D721Med (cell line): Measurements from ENCODE around the gene ACOT11.

Source experiments
- DNase-seq: peaks from one replicate; pipeline ENCODE4 v3.0.0; 2011; ENCODE audit warnings: low spot score; ENCODE audit not compliant: insufficient read length
- FAIRE-seq: peaks from 2 replicates; lab custom pipeline; 2011; peaks lifted over from hg19 to GRCh38; lab: Jason Lieb, UNC
- TF ChIP-seq, protein P1 (sequence below): IDR thresholded peaks from 2 replicates; pipeline ENCODE4 v1.5.1; 2012; ENCODE audit warnings: mild to moderate bottlenecking, control low read depth; ENCODE audit not compliant: insufficient read depth; ENCODE audit errors: missing control alignments

The ACOT11 gene

DNA sequence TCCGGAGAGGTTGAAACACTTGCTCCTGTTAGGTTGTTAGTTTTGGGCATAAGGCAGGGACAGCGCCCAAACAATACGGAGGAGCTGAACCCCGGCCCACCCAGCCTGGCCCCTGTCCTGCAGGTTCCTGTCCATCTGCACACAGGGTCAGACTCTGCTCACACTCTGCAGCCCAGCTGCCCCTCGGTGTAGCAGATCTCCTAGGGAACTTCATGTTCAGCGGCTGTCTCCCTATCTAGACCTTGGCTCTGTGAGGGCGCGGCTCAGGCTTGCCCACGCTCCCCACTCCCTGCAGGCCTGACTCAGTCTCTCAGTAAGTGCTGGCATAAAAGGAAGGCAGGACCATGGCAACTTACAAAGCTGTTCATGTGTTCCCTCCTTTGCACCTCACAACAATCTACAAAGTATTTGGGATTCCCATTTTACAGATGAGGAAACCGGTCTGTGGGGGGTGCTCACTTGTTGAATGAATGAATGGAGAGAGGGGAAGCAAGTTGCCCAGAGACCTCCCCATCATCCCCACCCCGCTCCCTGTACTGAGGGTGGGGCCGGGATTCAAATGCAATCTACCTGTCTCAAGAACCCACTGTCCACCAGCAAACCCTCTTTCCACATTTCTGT is 26.2 kb downstream of the ACOT11 start:
- DNase-seq (no peak), FAIRE-seq (no peak)
- TF ChIP-seq, protein P1, sequence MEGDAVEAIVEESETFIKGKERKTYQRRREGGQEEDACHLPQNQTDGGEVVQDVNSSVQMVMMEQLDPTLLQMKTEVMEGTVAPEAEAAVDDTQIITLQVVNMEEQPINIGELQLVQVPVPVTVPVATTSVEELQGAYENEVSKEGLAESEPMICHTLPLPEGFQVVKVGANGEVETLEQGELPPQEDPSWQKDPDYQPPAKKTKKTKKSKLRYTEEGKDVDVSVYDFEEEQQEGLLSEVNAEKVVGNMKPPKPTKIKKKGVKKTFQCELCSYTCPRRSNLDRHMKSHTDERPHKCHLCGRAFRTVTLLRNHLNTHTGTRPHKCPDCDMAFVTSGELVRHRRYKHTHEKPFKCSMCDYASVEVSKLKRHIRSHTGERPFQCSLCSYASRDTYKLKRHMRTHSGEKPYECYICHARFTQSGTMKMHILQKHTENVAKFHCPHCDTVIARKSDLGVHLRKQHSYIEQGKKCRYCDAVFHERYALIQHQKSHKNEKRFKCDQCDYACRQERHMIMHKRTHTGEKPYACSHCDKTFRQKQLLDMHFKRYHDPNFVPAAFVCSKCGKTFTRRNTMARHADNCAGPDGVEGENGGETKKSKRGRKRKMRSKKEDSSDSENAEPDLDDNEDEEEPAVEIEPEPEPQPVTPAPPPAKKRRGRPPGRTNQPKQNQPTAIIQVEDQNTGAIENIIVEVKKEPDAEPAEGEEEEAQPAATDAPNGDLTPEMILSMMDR = no peak

DNA sequence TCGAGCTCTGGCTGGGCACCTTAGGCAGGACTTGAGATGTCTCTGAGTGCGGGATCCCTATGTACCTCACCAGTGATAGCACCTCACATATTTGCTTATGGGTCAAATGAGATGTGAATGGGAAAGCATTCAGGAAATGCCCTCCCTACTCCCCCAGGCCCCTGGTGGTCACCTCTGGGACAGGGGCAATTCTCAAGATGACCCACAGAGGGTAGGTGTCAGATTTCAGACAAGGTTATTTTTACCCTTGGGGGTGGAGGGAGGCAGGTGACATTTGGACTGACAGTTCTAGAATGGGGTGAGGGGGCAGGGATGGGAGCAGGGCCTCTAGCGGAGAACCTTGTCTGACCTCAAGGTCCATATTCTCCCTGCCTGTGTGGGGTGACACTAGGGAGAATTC is 27.1 kb downstream of the ACOT11 start:
- FAIRE-seq (no peak), DNase-seq (no peak)
- TF ChIP-seq, protein P1 = no peak

DNA sequence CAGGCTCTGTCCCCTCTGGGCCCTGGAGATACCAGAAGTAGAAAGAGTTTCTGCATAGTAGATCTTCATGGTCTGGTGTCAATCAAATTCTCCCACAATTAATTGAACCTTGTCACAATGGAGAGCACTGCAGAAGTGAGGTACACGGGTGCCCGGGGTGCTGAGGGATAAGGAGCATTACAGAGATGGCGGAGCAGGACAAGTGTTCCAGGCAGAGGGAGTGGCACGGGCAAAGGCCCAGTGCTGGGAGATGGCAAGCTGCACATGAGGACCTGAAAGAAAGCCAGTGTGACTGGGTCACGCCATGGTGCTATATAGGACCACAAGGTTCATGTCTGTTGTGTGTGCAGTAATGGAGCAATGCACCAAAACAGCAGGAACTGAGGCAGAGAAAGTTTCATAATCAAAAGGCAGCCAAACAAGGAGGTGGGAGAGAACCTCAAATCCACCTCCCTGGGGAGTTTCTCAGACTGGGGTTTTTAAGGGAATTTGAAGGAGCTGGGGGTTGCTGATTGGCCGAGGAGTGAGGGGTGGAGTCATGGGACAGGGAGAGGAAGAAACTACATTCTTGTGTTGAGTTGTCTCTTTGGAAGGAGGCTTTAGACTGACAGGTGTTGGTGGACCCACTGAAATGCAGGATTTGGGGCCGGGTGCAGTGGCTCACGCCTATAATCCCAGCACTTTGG is 27.7 kb downstream of the ACOT11 start:
- DNase-seq (no peak), FAIRE-seq (no peak)
- TF ChIP-seq, protein P1 = no peak

DNA sequence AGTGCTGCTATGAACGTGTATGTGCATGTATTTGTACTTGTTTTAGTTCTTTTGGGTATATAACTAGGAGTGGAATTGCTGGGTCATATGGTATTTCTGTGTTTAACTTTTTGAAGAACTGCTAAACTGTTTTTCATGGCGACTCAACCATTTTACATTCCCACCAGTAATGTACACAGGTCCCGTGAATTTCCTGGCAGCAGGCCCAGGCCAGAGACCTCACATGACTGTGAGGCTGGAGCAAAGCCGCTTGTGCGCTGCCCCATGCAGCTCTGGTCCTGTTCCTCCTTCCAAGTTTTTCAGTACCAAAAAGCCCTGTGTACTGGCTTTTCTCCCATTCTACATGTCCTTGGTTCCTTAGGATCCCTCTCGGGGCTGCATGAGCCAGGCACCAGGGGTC is 29.6 kb downstream of the ACOT11 start:
- TF ChIP-seq, protein P1 = no peak
- FAIRE-seq (no peak), DNase-seq (no peak)

DNA sequence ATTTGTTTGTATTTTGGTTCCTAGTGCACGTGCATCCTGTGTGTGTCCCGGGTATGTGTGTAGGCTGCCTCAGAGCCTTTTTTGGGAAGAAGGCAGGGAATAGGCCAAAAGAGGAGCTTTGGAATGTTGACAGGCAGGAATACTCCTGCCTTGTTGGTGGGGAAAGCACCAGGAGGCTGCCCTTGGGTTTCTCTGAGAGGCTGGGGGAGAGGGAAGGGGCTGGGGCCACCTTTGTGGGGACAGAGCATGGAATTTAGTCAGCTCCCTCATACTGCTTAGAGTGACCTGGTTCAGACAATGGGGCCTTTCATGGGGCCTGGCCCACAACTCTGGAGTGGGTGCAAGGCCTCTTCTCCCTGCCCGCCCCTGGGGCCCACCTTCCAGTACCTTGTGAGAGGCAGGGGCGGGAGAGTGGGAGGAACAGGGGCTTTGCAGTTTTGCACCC is 31.3 kb downstream of the ACOT11 start:
- no peak for FAIRE-seq
- TF ChIP-seq, protein P1 = no peak
- DNase-seq = no peak

DNA sequence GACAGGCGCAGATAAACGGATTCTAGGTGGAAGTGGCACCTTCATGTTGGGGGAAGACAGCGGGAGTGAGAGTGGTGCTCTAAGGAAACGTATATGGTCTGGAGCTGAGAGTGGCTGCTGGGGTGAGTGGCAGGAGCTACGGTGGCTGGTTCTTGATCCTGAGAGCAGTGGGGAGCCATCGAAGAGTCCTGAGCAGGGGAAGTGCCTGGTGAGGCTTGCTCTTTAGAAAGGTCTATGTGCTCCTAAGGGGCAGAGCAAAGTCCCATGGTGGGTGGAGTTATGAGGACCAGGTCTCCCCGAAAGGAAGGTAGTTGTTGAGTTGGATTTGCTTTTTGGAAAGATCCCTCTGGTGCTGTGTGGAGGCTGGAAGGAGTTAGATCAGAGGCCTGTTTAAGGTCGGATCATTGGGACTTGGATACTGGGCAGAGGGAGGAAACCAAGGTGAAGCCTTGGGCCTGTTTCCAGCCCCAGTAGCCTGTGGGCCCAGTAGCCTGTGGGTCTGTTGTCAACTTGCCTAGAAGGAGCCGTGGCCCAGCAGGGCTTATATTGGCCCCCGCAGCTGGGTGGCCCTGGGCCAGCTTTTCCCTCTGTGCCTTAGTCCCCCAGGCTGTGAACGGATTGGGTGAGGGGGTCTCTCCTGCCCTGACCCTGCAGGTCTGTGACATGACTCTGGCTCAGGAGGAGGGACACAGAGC is 33.0 kb downstream of the ACOT11 start:
- DNase-seq (no peak), FAIRE-seq (no peak)
- TF ChIP-seq, protein P1 = no peak
